ACHN (cell line): ENCODE data around the gene DDIT4L.
"Not testable (repeated sequence)": the region's sequence is repeated elsewhere in the genome, so short reads cannot be mapped to it uniquely, and the experiment has no call there.

Experiments used
- DNase-seq: peaks from one replicate; pipeline ENCODE4 v3.0.0-alpha.2; 2015
- in situ Hi-C: cut with HindIII; loops from 2 replicates; pipeline ENCODE4 v1.10.0; 2017; ENCODE audit warnings: low sequenced_read_pairs, low pct_ligation_motif_present, low pct_unique_long_range_greater_than_20kb

The DDIT4L gene

GRCh38 chr4:100169491-100170485 lies 20.5 kb downstream of the DDIT4L start:
- in situ Hi-C loops, result no loop called here
- no peak for DNase-seq

DNA sequence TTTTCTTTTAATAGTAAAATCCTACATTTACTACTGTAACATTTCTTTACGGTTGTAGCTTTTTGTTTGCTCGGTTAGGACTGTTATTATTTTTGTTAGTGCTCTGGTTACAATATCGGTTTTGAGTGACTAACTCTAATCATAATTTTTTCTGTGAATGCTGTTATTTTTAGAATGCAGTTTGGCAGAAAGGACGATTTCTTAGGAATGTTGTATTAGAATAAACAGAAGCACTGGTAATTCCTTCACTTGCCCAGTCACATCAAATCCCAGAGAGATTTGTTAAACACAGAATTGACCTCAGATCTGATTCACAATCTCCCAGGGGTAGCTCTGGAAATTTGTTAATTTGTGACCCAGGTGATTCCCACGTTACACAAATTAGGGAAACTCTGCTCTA lies 21.7 kb downstream of the DDIT4L start:
- DNase-seq, result no peak

DNA sequence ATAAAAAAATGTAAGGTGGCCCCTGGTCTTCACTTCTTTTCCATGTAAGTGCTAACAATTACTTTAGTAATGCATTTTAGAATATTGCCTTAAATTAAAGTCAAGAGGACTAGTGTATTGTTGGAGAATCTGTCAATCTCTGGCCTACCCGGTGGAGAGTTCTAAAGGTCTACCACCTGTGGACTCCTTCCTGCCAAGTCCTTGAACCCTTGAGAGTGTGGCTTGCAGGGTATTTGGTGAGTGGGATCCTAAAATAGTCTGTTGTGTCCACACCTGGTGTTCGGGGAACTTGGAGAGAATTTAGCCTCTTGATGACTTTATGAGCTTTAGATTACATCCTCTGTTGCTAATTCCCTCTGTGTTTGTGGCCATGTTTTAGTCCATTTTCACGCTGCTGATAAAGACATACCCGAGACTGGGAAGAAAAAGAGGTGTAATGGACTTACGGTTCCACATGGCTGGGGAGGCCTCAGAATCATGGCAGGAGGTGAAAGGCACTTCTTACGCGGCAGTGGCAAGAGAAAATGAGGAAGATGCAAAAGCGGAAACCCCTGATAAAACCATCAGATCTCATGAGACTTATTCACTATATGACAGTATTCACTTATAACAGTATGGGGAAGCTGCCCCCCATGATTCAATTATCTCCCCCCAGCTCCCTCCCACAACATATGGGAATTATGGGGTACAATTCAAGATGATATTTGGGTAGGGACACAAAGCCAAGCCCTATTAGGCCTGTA lies 23.8 kb downstream of the DDIT4L start:
- in situ Hi-C loops, result no loop called here

More for the DNA sequence above, 21.7 kb downstream of the DDIT4L start:
- in situ Hi-C loops, result no loop called here

DNA sequence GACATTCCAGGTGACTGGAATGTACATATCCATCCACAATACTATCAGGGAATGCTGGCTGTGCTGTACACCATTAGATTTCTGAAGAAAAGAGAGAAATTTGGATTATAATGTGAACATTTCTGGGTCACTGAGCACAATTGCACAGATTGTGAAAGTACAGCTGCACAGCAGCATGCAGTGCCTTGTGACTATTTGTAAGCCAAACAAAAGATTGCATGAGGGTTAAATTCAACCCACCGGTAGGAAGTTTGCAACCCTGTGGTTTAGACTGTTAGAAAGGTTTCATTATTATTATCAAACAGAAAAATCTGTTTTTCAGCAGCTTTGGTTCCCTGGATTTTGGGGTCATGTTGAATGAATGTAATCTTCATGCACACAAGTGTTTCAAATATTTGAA lies 24.5 kb downstream of the DDIT4L start:
- in situ Hi-C loops, result no loop called here
- DNase-seq, result no peak

More for the DNA sequence above, 23.8 kb downstream of the DDIT4L start:
- DNase-seq, result no peak

GRCh38 chr4:100164808-100165760 lies 25.2 kb downstream of the DDIT4L start:
- in situ Hi-C loops, result no loop called here
- no peak for DNase-seq

- in situ Hi-C loops, result no loop called here
- no peak for DNase-seq
These were observed 28.1 kb downstream of the DDIT4L start for GRCh38 chr4:100162027-100162685.

GRCh38 chr4:100149190-100149589 lies 41.1 kb downstream of the DDIT4L start:
- in situ Hi-C loops, result no loop called here
- DNase-seq, result no peak

DNA sequence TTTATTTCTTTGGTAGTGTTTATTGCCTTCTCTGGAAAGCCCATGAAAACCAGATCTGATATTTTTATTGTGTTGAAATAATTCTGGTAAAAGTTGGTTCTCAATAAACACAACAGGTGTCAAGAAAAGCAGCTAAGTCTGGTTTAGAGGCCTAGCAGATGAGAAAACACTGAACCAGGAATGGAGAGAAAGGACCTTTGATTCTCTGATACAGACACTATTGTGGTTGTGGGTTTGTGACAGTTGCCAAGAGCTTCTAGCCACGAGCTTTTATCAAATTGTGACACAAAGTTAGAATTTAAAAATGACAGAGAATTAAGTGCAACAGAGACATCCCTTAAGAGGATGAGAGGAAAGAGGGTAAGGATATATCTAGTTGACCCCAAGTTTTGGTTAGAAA lies 42.6 kb downstream of the DDIT4L start:
- no peak for DNase-seq
- in situ Hi-C loops, result no loop called here

- in situ Hi-C loops, result no loop called here
- DNase-seq, result no peak
These were observed 43.1 kb downstream of the DDIT4L start for GRCh38 chr4:100147198-100147597.

DNA sequence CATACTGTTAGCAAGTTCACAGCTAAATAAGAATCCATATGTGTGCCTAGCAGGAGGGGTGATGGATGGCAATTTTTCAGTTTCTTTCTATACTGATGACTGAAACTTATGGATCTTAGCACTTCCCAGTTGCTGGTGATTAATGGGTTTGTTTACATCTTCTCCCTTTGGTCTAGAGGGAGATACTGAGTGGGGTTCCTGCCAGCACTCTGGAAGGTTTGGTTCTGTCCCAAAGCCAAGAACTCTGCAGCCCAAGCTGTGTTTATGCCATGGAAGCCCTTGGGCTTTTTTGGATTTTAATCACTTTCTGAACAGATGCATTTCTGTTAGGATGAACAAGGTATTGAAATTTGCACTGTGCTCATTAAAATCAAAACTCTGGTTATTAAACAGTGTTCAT lies 43.5 kb downstream of the DDIT4L start:
- in situ Hi-C loops, result no loop called here
- DNase-seq, result no peak

- DNase-seq, in situ Hi-C loops: not testable (repeated sequence)
These were observed 52.9 kb downstream of the DDIT4L start for GRCh38 chr4:100137320-100137719.
